HepG2 (cell line): ENCODE measurements around the gene TMEM63C.

ENCODE experiments used
- EZH2 ChIP-seq: conservative IDR thresholded peaks from 2 replicates; pipeline ENCODE4 v1.6.1; 2012; ENCODE audit warnings: mild to moderate bottlenecking, low read depth, low read length, moderate library complexity
- GTF3A ChIP-seq: sonication (generic); formaldehyde crosslinking; conservative IDR thresholded peaks from 2 replicates; pipeline ENCODE4 v1.4.0; 2020; ENCODE audit warnings: mild to moderate bottlenecking, missing genetic modification reagents
- NBN ChIP-seq: fragments of 450-650 bp; conservative IDR thresholded peaks from 2 replicates; pipeline ENCODE4 v1.6.1; 2017
- TCF7L2 ChIP-seq: IDR thresholded peaks from 2 replicates; pipeline ENCODE4 v1.6.1; 2011; ENCODE audit warnings: mild to moderate bottlenecking, low read depth, low read length, moderate library complexity
- TP53 ChIP-seq: sonication (generic); formaldehyde crosslinking; conservative IDR thresholded peaks from 2 replicates; pipeline ENCODE4 v1.4.0; 2020; ENCODE audit warnings: missing genetic modification reagents
- ZBTB21 ChIP-seq: sonication (generic); formaldehyde crosslinking; IDR thresholded peaks from 2 replicates; pipeline ENCODE4 v1.4.0; 2020; ENCODE audit warnings: missing genetic modification reagents
- ZBTB40 ChIP-seq, 2 experiments: fragments of 450-650 bp in 1 of 2; sonication (generic) in 1 of 2; formaldehyde crosslinking in 1 of 2; IDR thresholded peaks; 2 replicates each; pipeline versions ENCODE4 v1.6.1 to v1.8.0; 2016 to 2022; ENCODE audit warnings: antibody characterized with exemption in 1 of 2, mild to moderate bottlenecking in 1 of 2, missing genetic modification reagents in 1 of 2
- ZBTB44 ChIP-seq: sonication (generic); formaldehyde crosslinking; IDR thresholded peaks from 2 replicates; pipeline ENCODE4 v1.4.0; 2020; ENCODE audit warnings: missing genetic modification reagents
- ZFP36L2 ChIP-seq: sonication (generic); formaldehyde crosslinking; IDR thresholded peaks from 2 replicates; pipeline ENCODE4 v1.4.0; 2020; ENCODE audit warnings: missing genetic modification reagents
- ZNF280D ChIP-seq: sonication (generic); formaldehyde crosslinking; IDR thresholded peaks from 2 replicates; pipeline ENCODE4 v1.5.1; 2020; ENCODE audit warnings: mild to moderate bottlenecking, missing genetic modification reagents
- ZNF605 ChIP-seq: sonication (generic); formaldehyde crosslinking; IDR thresholded peaks from 2 replicates; pipeline ENCODE4 v1.8.0; 2022; ENCODE audit warnings: mild to moderate bottlenecking, missing genetic modification reagents
- ZNF687 ChIP-seq: sonication (generic); formaldehyde crosslinking; IDR thresholded peaks from 2 replicates; pipeline ENCODE4 v1.5.1; 2020; ENCODE audit warnings: mild to moderate bottlenecking, missing genetic modification reagents, moderate library complexity

- TF ChIP-seq TCF7L2, result no peak
- TF ChIP-seq ZFP36L2, result no peak
- no peak for TF ChIP-seq TP53 (CRISPR knock-in tag)
- no peak for TF ChIP-seq EZH2
- no peak for TF ChIP-seq ZNF605 (CRISPR knock-in tag)
- TF ChIP-seq GTF3A (CRISPR knock-in tag), result no peak
- TF ChIP-seq ZBTB21, result no peak
- no peak for TF ChIP-seq ZBTB44 (CRISPR knock-in tag)
- no peak for TF ChIP-seq ZNF687 (CRISPR knock-in tag)
- no peak for TF ChIP-seq ZBTB40 (IDR thresholded peaks at IDR 0.05)
- no peak for TF ChIP-seq ZBTB40 (CRISPR knock-in tag; IDR thresholded peaks at IDR 0.05)
- TF ChIP-seq NBN, result no peak
- no peak for TF ChIP-seq ZNF280D (CRISPR knock-in tag)
Measured at GRCh38 chr14:77270361-77271112, 88.9 kb downstream of the TMEM63C start.
